H9 (cell line): ENCODE data around the gene ADSS2. TPM values are rescaled to one million over a fixed set of nuclear protein-coding genes. Genes with fewer than 3 reads are reported as not detected.
A peak's percentile ranks its signal among the peaks of the same experiment; 100 is the strongest.

ENCODE experiments used
- DNase-seq: peaks from one replicate; pipeline ENCODE4 v3.0.0-alpha.2; 2017
- H2AFZ ChIP-seq: one replicate; pipeline ENCODE4 v1.6.1; 2013; ENCODE audit warnings: mild to moderate bottlenecking, low read length, control low read depth, moderate library complexity
- H2AK5ac ChIP-seq: 2 replicates; pipeline ENCODE4 v1.6.1; 2013; ENCODE audit warnings: low read length, control low read depth, mixed read lengths; ENCODE audit not compliant: insufficient read length
- H2BK120ac ChIP-seq: one replicate; pipeline ENCODE4 v1.6.1; 2013; ENCODE audit warnings: low read depth, mild to moderate bottlenecking, low read length, control low read depth, inconsistent platforms; ENCODE audit not compliant: poor library complexity, severe bottlenecking
- H2BK12ac ChIP-seq: 2 replicates; pipeline ENCODE4 v1.6.1; 2013; ENCODE audit warnings: low read length, control low read depth, mixed read lengths, low read depth; ENCODE audit not compliant: insufficient read length
- H2BK15ac ChIP-seq: 2 replicates; pipeline ENCODE4 v1.6.1; 2013; ENCODE audit warnings: low read depth, low read length, control low read depth
- H2BK20ac ChIP-seq: one replicate; pipeline ENCODE4 v1.6.1; 2013; ENCODE audit warnings: low read depth, mild to moderate bottlenecking, low read length, control low read depth, inconsistent platforms; ENCODE audit not compliant: poor library complexity, severe bottlenecking
- H2BK5ac ChIP-seq: 2 replicates; pipeline ENCODE4 v1.6.1; 2013; ENCODE audit warnings: low read length, control low read depth, mixed read lengths; ENCODE audit not compliant: insufficient read length
- H3K14ac ChIP-seq: 2 replicates; pipeline ENCODE4 v1.6.1; 2013; ENCODE audit warnings: low read length, control low read depth; ENCODE audit not compliant: insufficient read depth
- H3K18ac ChIP-seq: 2 replicates; pipeline ENCODE4 v1.6.1; 2013; ENCODE audit warnings: low read depth, mild to moderate bottlenecking, mixed read lengths, low read length, control low read depth; ENCODE audit not compliant: insufficient read length
- H3K23ac ChIP-seq: 2 replicates; pipeline ENCODE4 v1.6.1; 2013; ENCODE audit warnings: low read length, control low read depth, mixed read lengths, low read depth; ENCODE audit not compliant: insufficient read length
- H3K23me2 ChIP-seq: 2 replicates; pipeline ENCODE4 v1.6.1; 2013; ENCODE audit warnings: low read depth, mild to moderate bottlenecking, mixed read lengths, low read length, control low read depth; ENCODE audit not compliant: insufficient read length, poor library complexity, severe bottlenecking
- H3K27ac ChIP-seq: 2 replicates; pipeline ENCODE4 v1.5.1; 2013; ENCODE audit warnings: low read length, control low read depth, mixed read lengths, low read depth; ENCODE audit not compliant: insufficient read length
- H3K27me3 ChIP-seq: 2 replicates; pipeline ENCODE4 v1.6.1; 2013; ENCODE audit warnings: low read length, control low read depth, inconsistent platforms; ENCODE audit not compliant: insufficient read depth
- H3K4ac ChIP-seq: 2 replicates; pipeline ENCODE4 v1.6.1; 2013; ENCODE audit warnings: low read depth, mild to moderate bottlenecking, control low read depth, inconsistent platforms, low read length, moderate library complexity
- H3K4me1 ChIP-seq: 2 replicates; pipeline ENCODE4 v1.6.1; 2013; ENCODE audit warnings: low read length, control low read depth, inconsistent platforms; ENCODE audit not compliant: insufficient read depth
- H3K4me2 ChIP-seq: 2 replicates; pipeline ENCODE4 v1.6.1; 2013; ENCODE audit warnings: low read length, control low read depth, mixed read lengths; ENCODE audit not compliant: insufficient read length, insufficient read depth
- H3K56ac ChIP-seq: 2 replicates; pipeline ENCODE4 v1.6.1; 2013; ENCODE audit warnings: low read depth, mild to moderate bottlenecking, mixed read lengths, low read length, control low read depth; ENCODE audit not compliant: insufficient read length
- H3K79me1 ChIP-seq: 2 replicates; pipeline ENCODE4 v1.6.1; 2013; ENCODE audit warnings: low read depth, mild to moderate bottlenecking, moderate library complexity, low read length, control low read depth, inconsistent platforms; ENCODE audit not compliant: insufficient read depth, poor library complexity, severe bottlenecking
- H3K79me2 ChIP-seq: 2 replicates; pipeline ENCODE4 v1.6.1; 2013; ENCODE audit warnings: low read length, control low read depth, inconsistent platforms; ENCODE audit not compliant: insufficient read depth
- H3K9ac ChIP-seq: 2 replicates; pipeline ENCODE4 v1.6.1; 2013; ENCODE audit warnings: low read length, control low read depth, mixed read lengths; ENCODE audit not compliant: insufficient read length; ENCODE audit errors: extremely low read depth
- H3K9me3 ChIP-seq: one replicate; pipeline ENCODE4 v1.6.1; 2013; ENCODE audit warnings: low read depth, low read length, inconsistent platforms; ENCODE audit not compliant: control insufficient read depth
- H3T11ph ChIP-seq: one replicate; pipeline ENCODE4 v1.6.1; 2013; ENCODE audit warnings: mild to moderate bottlenecking, low read length, control low read depth, inconsistent platforms
- H4K20me1 ChIP-seq: one replicate; pipeline ENCODE4 v1.6.1; 2013; ENCODE audit not compliant: control insufficient read depth, insufficient read length, insufficient read depth
- H4K5ac ChIP-seq: 2 replicates; pipeline ENCODE4 v1.6.1; 2013; ENCODE audit warnings: low read depth, mild to moderate bottlenecking, mixed read lengths, low read length, control low read depth; ENCODE audit not compliant: insufficient read length
- H4K8ac ChIP-seq: replicated peaks from 2 replicates; pipeline ENCODE4 v1.6.1; 2013; ENCODE audit warnings: low read length, control low read depth, mixed read lengths, low read depth; ENCODE audit not compliant: insufficient read length
- H4K91ac ChIP-seq: 2 replicates; pipeline ENCODE4 v1.6.1; 2013; ENCODE audit warnings: low read depth, mild to moderate bottlenecking, moderate library complexity, mixed read lengths, low read length, control low read depth; ENCODE audit not compliant: insufficient read length
- H3K27ac Mint-ChIP-seq, 3 experiments: 2 replicates in 2 of 3; 3 replicates in 1 of 3; pipeline ENCODE4 v1.8.0; 2020 to 2021; ENCODE audit warnings: mixed read lengths in 3 of 3, mild to moderate bottlenecking in 1 of 3, moderate library complexity in 1 of 3
- H3K27me3 Mint-ChIP-seq: 2 replicates; pipeline ENCODE4 v1.8.0; 2021; ENCODE audit warnings: low read depth, mild to moderate bottlenecking, moderate library complexity, mixed read lengths
- H3K36me3 Mint-ChIP-seq, 3 experiments: 2 replicates in 2 of 3; 3 replicates in 1 of 3; pipeline ENCODE4 v1.8.0; 2020 to 2021; ENCODE audit warnings: low read depth in 3 of 3, mixed read lengths in 3 of 3; ENCODE audit not compliant: insufficient read depth in 1 of 3
- H3K4me1 Mint-ChIP-seq, 2 experiments: 2 replicates each; pipeline ENCODE4 v1.8.0; 2020; ENCODE audit warnings: mixed read lengths in 2 of 2
- H3K4me3 Mint-ChIP-seq, 2 experiments: 2 replicates in 1 of 2; 3 replicates in 1 of 2; pipeline ENCODE4 v1.8.0; 2020 to 2021; ENCODE audit warnings: mild to moderate bottlenecking in 2 of 2, mixed read lengths in 2 of 2, moderate library complexity in 1 of 2
- H3K9me3 Mint-ChIP-seq, 2 experiments: 2 replicates in 1 of 2; 3 replicates in 1 of 2; pipeline ENCODE4 v1.8.0; 2020; ENCODE audit warnings: mild to moderate bottlenecking in 2 of 2, mixed read lengths in 2 of 2, moderate library complexity in 1 of 2
- WGBS: extraction: QIAGEN DNeasy Blood & Tissue Kit; methylation state at CpG from one replicate; pipeline ENCODE4 v1.1.7; 2013; ENCODE audit warnings: missing lambda C conversion rate, low lambda C conversion rate, mixed read lengths; ENCODE audit not compliant: insufficient read length; ENCODE audit errors: extremely low coverage; 5-methylcytosine and 5-hydroxymethylcytosine counted together
- total RNA-seq: library from RNA; stranded (reverse); gene quantifications from 2 replicates; pipeline ENCODE4 v1.2.1, GENCODE V29; 2021
- TF ChIP-seq, protein P1 (sequence below): fragments of 200-600 bp; sonication (generic); conservative IDR thresholded peaks from 3 replicates; pipeline ENCODE4 v1.8.0; 2021; ENCODE audit warnings: antibody characterized with exemption, mild to moderate bottlenecking

Gene ADSS2
- total RNA-seq, 1 experiment from 2014 or later, result 65.4 TPM

DNA sequence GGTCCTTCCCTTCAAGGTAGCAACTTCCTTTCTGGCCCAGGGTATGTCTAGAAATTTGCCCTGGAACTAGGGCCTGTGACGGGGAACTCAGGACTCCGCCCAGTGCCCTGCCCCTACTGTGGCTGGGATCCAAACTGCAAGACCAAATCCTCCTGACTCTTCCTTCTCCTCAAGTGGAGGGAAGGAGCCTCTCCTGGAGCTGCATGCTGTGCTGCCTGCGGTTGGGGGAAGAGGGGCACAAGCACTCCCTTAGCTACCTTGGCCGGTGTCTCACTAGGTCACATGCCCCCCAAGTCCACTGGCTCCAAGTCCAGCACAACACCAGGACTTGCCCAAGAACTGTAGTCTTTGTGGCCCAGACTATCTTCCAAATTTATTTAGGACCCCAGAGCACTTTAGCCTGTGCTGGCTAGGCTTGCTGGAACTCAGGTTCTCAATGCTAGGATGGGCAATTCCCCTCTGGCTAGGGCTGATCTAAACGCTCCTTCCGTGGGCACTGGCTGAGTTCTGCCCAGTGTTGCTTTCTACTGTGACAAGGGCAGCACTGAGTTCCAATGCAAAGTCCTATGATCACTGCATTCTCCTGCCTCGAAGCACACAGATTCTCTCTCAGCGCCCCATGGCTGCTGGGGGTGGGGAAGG is 12.2 kb downstream of the ADSS2 start:
- no peak overlapping the region for H3K4me2 ChIP-seq
- H3K27ac Mint-ChIP-seq, result peak overlapping the region; percentile 76 to 79 (median 79)
- peak overlapping the region in 1 of 2 experiments; percentile 23; a peak in 1 of 5 replicates for H3K4me3 Mint-ChIP-seq

More for the DNA sequence above, 12.2 kb downstream of the ADSS2 start:
- Mint-ChIP-seq H3K4me1 (peaks cover 17 to 20% of the 10 kb centered on the region in 2 experiments), H3K36me3 (peaks cover 15 to 26% (median 25%) of the 10 kb centered on the region in 3 experiments; a peak in 6 of 7 replicates), H3K27me3 (no peaks in the 10 kb centered on the region), H3K9me3 (no peaks in the 10 kb centered on the region)
- H2BK15ac ChIP-seq, result no peak overlapping the region
- no peak overlapping the region for H2BK5ac ChIP-seq
- H2AK5ac ChIP-seq, result no peak overlapping the region
- peak overlapping the region; percentile 4 for H3K18ac ChIP-seq
- H2BK120ac ChIP-seq, result no peak overlapping the region
- TF ChIP-seq, protein P1, sequence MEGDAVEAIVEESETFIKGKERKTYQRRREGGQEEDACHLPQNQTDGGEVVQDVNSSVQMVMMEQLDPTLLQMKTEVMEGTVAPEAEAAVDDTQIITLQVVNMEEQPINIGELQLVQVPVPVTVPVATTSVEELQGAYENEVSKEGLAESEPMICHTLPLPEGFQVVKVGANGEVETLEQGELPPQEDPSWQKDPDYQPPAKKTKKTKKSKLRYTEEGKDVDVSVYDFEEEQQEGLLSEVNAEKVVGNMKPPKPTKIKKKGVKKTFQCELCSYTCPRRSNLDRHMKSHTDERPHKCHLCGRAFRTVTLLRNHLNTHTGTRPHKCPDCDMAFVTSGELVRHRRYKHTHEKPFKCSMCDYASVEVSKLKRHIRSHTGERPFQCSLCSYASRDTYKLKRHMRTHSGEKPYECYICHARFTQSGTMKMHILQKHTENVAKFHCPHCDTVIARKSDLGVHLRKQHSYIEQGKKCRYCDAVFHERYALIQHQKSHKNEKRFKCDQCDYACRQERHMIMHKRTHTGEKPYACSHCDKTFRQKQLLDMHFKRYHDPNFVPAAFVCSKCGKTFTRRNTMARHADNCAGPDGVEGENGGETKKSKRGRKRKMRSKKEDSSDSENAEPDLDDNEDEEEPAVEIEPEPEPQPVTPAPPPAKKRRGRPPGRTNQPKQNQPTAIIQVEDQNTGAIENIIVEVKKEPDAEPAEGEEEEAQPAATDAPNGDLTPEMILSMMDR, result no peak
- H3K27me3 ChIP-seq, result no peaks in the 10 kb centered on the region
- no peak overlapping the region for H3T11ph ChIP-seq
- H2AFZ ChIP-seq, result no peak overlapping the region
- no peaks in the 10 kb centered on the region for H3K23me2 ChIP-seq
- H4K91ac ChIP-seq, result no peak overlapping the region
- no peak overlapping the region for H3K4ac ChIP-seq
- H3K27ac ChIP-seq, result no peak overlapping the region
- no CpG with 5 or more reads among the region's 8 CpGs for WGBS
- peaks cover 7% of the 10 kb centered on the region for H3K79me1 ChIP-seq
- H2BK12ac ChIP-seq, result no peak overlapping the region
- no peak overlapping the region for H4K8ac ChIP-seq
- DNase-seq, result peak; percentile 60
- peaks cover 6% of the 10 kb centered on the region; the same call in 1 of the 2 replicates for H3K4me1 ChIP-seq
- no peaks in the 10 kb centered on the region for H4K20me1 ChIP-seq
- H3K14ac ChIP-seq, result peak overlapping the region; percentile 51; the same call in 1 of the 2 replicates
- H2BK20ac ChIP-seq, result no peak overlapping the region
- peaks cover 10% of the 10 kb centered on the region; the same call in 1 of the 2 replicates for H3K79me2 ChIP-seq
- H3K9ac ChIP-seq, result no peak overlapping the region
- H3K23ac ChIP-seq, result no peak overlapping the region
- no peaks in the 10 kb centered on the region for H3K9me3 ChIP-seq
- H3K56ac ChIP-seq, result no peak overlapping the region
- H4K5ac ChIP-seq, result no peak overlapping the region
